PFSK-1 (cell line): ENCODE measurements around the gene ABCG1.

Experiments used
- POLR2AphosphoS5 ChIP-seq: IDR thresholded peaks from 2 replicates; pipeline ENCODE4 v1.6.1; 2012; ENCODE audit warnings: low read depth, mild to moderate bottlenecking, control low read depth, low read length, moderate library complexity
- SIN3A ChIP-seq: IDR thresholded peaks from 2 replicates; pipeline ENCODE4 v1.6.1; 2012; ENCODE audit warnings: mild to moderate bottlenecking, low read length, moderate library complexity, borderline replicate concordance; ENCODE audit not compliant: insufficient read depth

- no peak for TF ChIP-seq POLR2AphosphoS5
- no peak for TF ChIP-seq SIN3A
Measured at GRCh38 chr21:42242611-42243010, 23.7 kb downstream of the ABCG1 start.
